ENCODE data around the gene TPCN1. TPM values are rescaled to one million over a fixed set of nuclear protein-coding genes. Genes with fewer than 3 reads are reported as not detected.

TPCN1 gene
- polyA plus RNA-seq, 4 donors, result 12.2 to 70.2 (median 34.4) TPM

- Histone ChIP-seq H3K4me1 (ENCODE audit: control insufficient read depth in 3 of 3, insufficient read depth in 2 of 3, low read depth in 1 of 3, low read length in 2 of 3) (peaks cover 0 to 5% (median 4%) of the 10 kb centered on the region in 3 donors), H3K9me3 (ENCODE audit: control insufficient read depth in 2 of 2, insufficient read depth in 1 of 2, low read depth in 1 of 2, low read length in 1 of 2) (no peaks in the 10 kb centered on the region), H3K4me3 (ENCODE audit: low read depth in 1 of 3, low read length in 3 of 3) (no peak overlapping the region), H3K27me3 (ENCODE audit: control insufficient read depth in 3 of 3, insufficient read depth in 3 of 3, low read length in 3 of 3) (no peaks in the 10 kb centered on the region), H3K27ac (ENCODE audit: low read depth in 1 of 3, low read length in 2 of 3) (no peak overlapping the region), H3K36me3 (ENCODE audit: control insufficient read depth in 3 of 3, insufficient read depth in 2 of 3, low read depth in 1 of 3, low read length in 3 of 3) (peaks cover 5 to 47% (median 6%) of the 10 kb centered on the region in 3 donors)
- DNase-seq (no peak), FAIRE-seq (no peak)
- 83 to 97% (median 90%) methylated on average over 2 of the region's 2 CpGs for WGBS, 3 donors
These were observed 109.2 kb downstream of the TPCN1 start for GRCh38 chr12:113330505-113330904.

- peaks cover 0 to 40% (median 6%) of the 10 kb centered on the region in 3 donors for H3K36me3 ChIP-seq (ENCODE audit: control insufficient read depth in 3 of 3, insufficient read depth in 2 of 3, low read depth in 1 of 3, low read length in 3 of 3)
- no peak for FAIRE-seq
- H3K27ac ChIP-seq (ENCODE audit: low read depth in 1 of 3, low read length in 2 of 3), result no peak overlapping the region
- no peak overlapping the region for H3K4me3 ChIP-seq (ENCODE audit: low read depth in 1 of 3, low read length in 3 of 3)
- WGBS, 3 donors, result 80 to 93% (median 92%) methylated on average over 17 of the region's 17 CpGs
- H3K27me3 ChIP-seq (ENCODE audit: control insufficient read depth in 3 of 3, insufficient read depth in 3 of 3, low read length in 3 of 3), result no peaks in the 10 kb centered on the region
- no peak for DNase-seq
- H3K9me3 ChIP-seq (ENCODE audit: control insufficient read depth in 2 of 2, insufficient read depth in 1 of 2, low read depth in 1 of 2, low read length in 1 of 2), result no peaks in the 10 kb centered on the region
- peaks cover 0 to 6% (median 4%) of the 10 kb centered on the region in 3 donors for H3K4me1 ChIP-seq (ENCODE audit: control insufficient read depth in 3 of 3, insufficient read depth in 2 of 3, low read depth in 1 of 3, low read length in 2 of 3)
These were observed 111.6 kb downstream of the TPCN1 start for GRCh38 chr12:113332688-113333417.

DNA sequence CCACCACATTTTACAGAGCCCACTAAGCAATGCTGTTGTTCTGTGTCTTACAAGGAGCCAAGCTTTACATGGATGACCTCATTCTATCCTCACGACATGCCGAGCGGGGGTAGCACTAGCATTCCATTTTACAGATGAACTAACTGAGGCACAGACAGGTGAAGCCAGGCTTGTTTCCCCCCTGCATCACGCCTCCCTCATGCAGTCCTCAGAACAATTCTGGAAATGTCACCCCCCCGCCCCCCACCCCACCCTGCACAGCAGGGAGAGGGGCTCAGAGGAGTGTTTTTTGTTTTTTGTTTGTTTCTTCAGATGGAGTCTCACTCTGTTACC is 112.1 kb downstream of the TPCN1 start:
- H3K27ac ChIP-seq (ENCODE audit: low read depth in 1 of 3, low read length in 2 of 3), result no peak overlapping the region
- 79 to 84% (median 81%) methylated on average over 5 of the region's 5 CpGs for WGBS, 3 donors
- DNase-seq (no peak), FAIRE-seq (no peak)
- H3K4me1 ChIP-seq (ENCODE audit: control insufficient read depth in 3 of 3, insufficient read depth in 2 of 3, low read depth in 1 of 3, low read length in 2 of 3), result peaks cover 0 to 6% (median 4%) of the 10 kb centered on the region in 3 donors
- H3K9me3 ChIP-seq (ENCODE audit: control insufficient read depth in 2 of 2, insufficient read depth in 1 of 2, low read depth in 1 of 2, low read length in 1 of 2), result no peaks in the 10 kb centered on the region
- no peaks in the 10 kb centered on the region for H3K27me3 ChIP-seq (ENCODE audit: control insufficient read depth in 3 of 3, insufficient read depth in 3 of 3, low read length in 3 of 3)
- peak overlapping the region in 1 of 3 donors; percentile 57 for H3K4me3 ChIP-seq (ENCODE audit: low read depth in 1 of 3, low read length in 3 of 3)
- peaks cover 0 to 35% (median 6%) of the 10 kb centered on the region in 3 donors for H3K36me3 ChIP-seq (ENCODE audit: control insufficient read depth in 3 of 3, insufficient read depth in 2 of 3, low read depth in 1 of 3, low read length in 3 of 3)

- no peak for FAIRE-seq
These were observed 112.9 kb downstream of the TPCN1 start for GRCh38 chr12:113333877-113334785.

DNA sequence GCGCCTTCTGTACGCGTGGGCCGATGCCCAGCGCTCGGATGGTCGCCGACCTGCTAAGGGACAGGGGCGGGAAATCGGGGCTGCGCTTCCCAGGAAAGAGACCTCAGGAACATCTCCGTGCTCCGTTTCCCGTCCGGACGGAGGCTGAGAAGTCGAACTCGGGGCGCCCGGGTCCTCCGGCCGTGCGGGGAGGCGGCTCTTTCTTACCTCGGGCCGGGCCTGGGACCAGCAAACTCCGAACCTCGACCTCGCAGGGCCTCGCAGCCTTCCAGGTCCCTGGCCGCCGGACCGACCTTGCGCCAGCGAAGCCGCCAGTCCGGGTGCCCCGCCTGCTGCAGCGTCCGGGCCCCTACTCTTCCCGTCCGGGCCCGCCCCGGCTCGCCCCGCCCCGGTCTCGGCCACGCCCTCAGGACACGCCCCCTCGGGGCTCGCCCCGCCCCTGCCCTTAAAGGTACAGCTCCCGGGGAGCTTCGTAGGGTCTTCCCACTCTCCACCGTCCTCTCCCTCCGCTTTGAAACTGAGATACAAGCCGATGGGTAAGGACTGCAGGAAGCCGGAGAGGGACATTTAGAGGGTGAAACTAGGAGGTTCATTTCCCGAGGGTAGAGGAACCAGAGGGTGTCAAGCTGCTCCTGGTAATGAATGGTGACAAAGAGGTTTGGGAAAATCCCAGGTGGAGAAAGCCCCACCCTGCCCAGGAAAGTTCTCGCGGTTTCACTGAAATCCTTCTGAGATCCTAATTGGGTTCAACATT is 113.7 kb downstream of the TPCN1 start, which contains the start of gene SLC8B1:
TSS of gene SLC8B1 (minus strand) at position 324 of the 754 bp plus-strand sequence. CDS start 2,231 bp downstream, outside the sequence.
- WGBS, 3 donors, result 0 to 1% (median 1%) methylated on average over 57 to 62 of the region's 62 CpGs
- FAIRE-seq, result no peak
- Histone ChIP-seq H3K4me3 (ENCODE audit: low read depth in 1 of 3, low read length in 3 of 3) (peak within 1 kb of the TSS; percentile 57 to 83 (median 83)), H3K36me3 (ENCODE audit: control insufficient read depth in 3 of 3, insufficient read depth in 2 of 3, low read depth in 1 of 3, low read length in 3 of 3) (peaks cover 0 to 21% (median 4%) of the 10 kb centered on the region in 3 donors), H3K27me3 (ENCODE audit: control insufficient read depth in 3 of 3, insufficient read depth in 3 of 3, low read length in 3 of 3) (no peaks in the 10 kb centered on the region), H3K4me1 (ENCODE audit: control insufficient read depth in 3 of 3, insufficient read depth in 2 of 3, low read depth in 1 of 3, low read length in 2 of 3) (peaks cover 0 to 6% (median 4%) of the 10 kb centered on the region in 3 donors), H3K27ac (ENCODE audit: low read depth in 1 of 3, low read length in 2 of 3) (peak within 1 kb of the TSS; percentile 35 to 83 (median 74)), H3K9me3 (ENCODE audit: control insufficient read depth in 2 of 2, insufficient read depth in 1 of 2, low read depth in 1 of 2, low read length in 1 of 2) (no peaks in the 10 kb centered on the region)
- peak; percentile 83 to 90 for DNase-seq

More at GRCh38 chr12:113333877-113334785, 112.9 kb downstream of the TPCN1 start:
- 5 to 21% (median 13%) methylated on average over 27 of the region's 27 CpGs for WGBS, 3 donors
- Histone ChIP-seq H3K27ac (ENCODE audit: low read depth in 1 of 3, low read length in 2 of 3) (peak overlapping the region; percentile 35 to 83 (median 74)), H3K4me1 (ENCODE audit: control insufficient read depth in 3 of 3, insufficient read depth in 2 of 3, low read depth in 1 of 3, low read length in 2 of 3) (peaks cover 0 to 6% (median 4%) of the 10 kb centered on the region in 3 donors), H3K4me3 (ENCODE audit: low read depth in 1 of 3, low read length in 3 of 3) (peak overlapping the region; percentile 57 to 83 (median 83)), H3K27me3 (ENCODE audit: control insufficient read depth in 3 of 3, insufficient read depth in 3 of 3, low read length in 3 of 3) (no peaks in the 10 kb centered on the region), H3K36me3 (ENCODE audit: control insufficient read depth in 3 of 3, insufficient read depth in 2 of 3, low read depth in 1 of 3, low read length in 3 of 3) (peaks cover 0 to 29% (median 5%) of the 10 kb centered on the region in 3 donors), H3K9me3 (ENCODE audit: control insufficient read depth in 2 of 2, insufficient read depth in 1 of 2, low read depth in 1 of 2, low read length in 1 of 2) (no peaks in the 10 kb centered on the region)
- peak; percentile 46 to 53 for DNase-seq

- no peak overlapping the region for H3K4me3 ChIP-seq (ENCODE audit: low read depth in 1 of 3, low read length in 3 of 3)
- no peaks in the 10 kb centered on the region for H3K9me3 ChIP-seq (ENCODE audit: control insufficient read depth in 2 of 2, insufficient read depth in 1 of 2, low read depth in 1 of 2, low read length in 1 of 2)
- H3K27me3 ChIP-seq (ENCODE audit: control insufficient read depth in 3 of 3, insufficient read depth in 3 of 3, low read length in 3 of 3), result no peaks in the 10 kb centered on the region
- FAIRE-seq (no peak), DNase-seq (no peak)
- no peaks in the 10 kb centered on the region for H3K36me3 ChIP-seq (ENCODE audit: control insufficient read depth in 3 of 3, insufficient read depth in 2 of 3, low read depth in 1 of 3, low read length in 3 of 3)
- WGBS, 3 donors, result 95 to 96% (median 95%) methylated on average over 5 of the region's 5 CpGs
- no peak overlapping the region for H3K27ac ChIP-seq (ENCODE audit: low read depth in 1 of 3, low read length in 2 of 3)
- H3K4me1 ChIP-seq (ENCODE audit: control insufficient read depth in 3 of 3, insufficient read depth in 2 of 3, low read depth in 1 of 3, low read length in 2 of 3), result peaks cover 0 to 6% (median 0%) of the 10 kb centered on the region in 3 donors
These were observed 118.3 kb downstream of the TPCN1 start for GRCh38 chr12:113339540-113339939.

- FAIRE-seq (no peak), DNase-seq (no peak)
- no peaks in the 10 kb centered on the region for H3K9me3 ChIP-seq (ENCODE audit: control insufficient read depth in 2 of 2, insufficient read depth in 1 of 2, low read depth in 1 of 2, low read length in 1 of 2)
- 83 to 92% (median 90%) methylated on average over 3 of the region's 3 CpGs for WGBS, 3 donors
- no peaks in the 10 kb centered on the region for H3K36me3 ChIP-seq (ENCODE audit: control insufficient read depth in 3 of 3, insufficient read depth in 2 of 3, low read depth in 1 of 3, low read length in 3 of 3)
- H3K27ac ChIP-seq (ENCODE audit: low read depth in 1 of 3, low read length in 2 of 3), result no peak overlapping the region
- no peaks in the 10 kb centered on the region for H3K27me3 ChIP-seq (ENCODE audit: control insufficient read depth in 3 of 3, insufficient read depth in 3 of 3, low read length in 3 of 3)
- H3K4me1 ChIP-seq (ENCODE audit: control insufficient read depth in 3 of 3, insufficient read depth in 2 of 3, low read depth in 1 of 3, low read length in 2 of 3), result peaks cover 0 to 6% (median 0%) of the 10 kb centered on the region in 3 donors
- H3K4me3 ChIP-seq (ENCODE audit: low read depth in 1 of 3, low read length in 3 of 3), result no peak overlapping the region
These were observed 118.8 kb downstream of the TPCN1 start for GRCh38 chr12:113340061-113340460.

GRCh38 chr12:113341535-113341934 is 120.3 kb downstream of the TPCN1 start:
- Histone ChIP-seq H3K27me3 (ENCODE audit: control insufficient read depth in 3 of 3, insufficient read depth in 3 of 3, low read length in 3 of 3) (no peaks in the 10 kb centered on the region), H3K4me3 (ENCODE audit: low read depth in 1 of 3, low read length in 3 of 3) (no peak overlapping the region), H3K4me1 (ENCODE audit: control insufficient read depth in 3 of 3, insufficient read depth in 2 of 3, low read depth in 1 of 3, low read length in 2 of 3) (no peaks in the 10 kb centered on the region), H3K9me3 (ENCODE audit: control insufficient read depth in 2 of 2, insufficient read depth in 1 of 2, low read depth in 1 of 2, low read length in 1 of 2) (no peaks in the 10 kb centered on the region), H3K27ac (ENCODE audit: low read depth in 1 of 3, low read length in 2 of 3) (no peak overlapping the region), H3K36me3 (ENCODE audit: control insufficient read depth in 3 of 3, insufficient read depth in 2 of 3, low read depth in 1 of 3, low read length in 3 of 3) (no peaks in the 10 kb centered on the region)
- FAIRE-seq, result no peak
- 79 to 85% (median 80%) methylated on average over 6 of the region's 6 CpGs for WGBS, 3 donors
- DNase-seq, result no peak

All from small intestine (tissue), 7 donors.